GM19438 (cell line): ENCODE results near the gene BCAR1.
"Not testable (repeated sequence)": the region's sequence is repeated elsewhere in the genome, so short reads cannot be mapped to it uniquely, and the experiment has no call there.

ENCODE experiments used
- ATAC-seq: cut with Tn5 transposase; IDR thresholded peaks from one replicate; pipeline ENCODE4 v1.9.1; 2021; ENCODE audit warnings: low read depth; ENCODE audit not compliant: unreplicated experiment

The BCAR1 gene

GRCh38 chr16:75240633-75241032, 10.8 kb downstream of the BCAR1 start:
- not testable (repeated sequence) for ATAC-seq

GRCh38 chr16:75239542-75240122, 11.8 kb downstream of the BCAR1 start:
- ATAC-seq: no peak

- ATAC-seq: no peak
These were observed 12.4 kb downstream of the BCAR1 start for GRCh38 chr16:75238853-75239541.

- ATAC-seq: no peak
These were observed 13.1 kb downstream of the BCAR1 start for GRCh38 chr16:75238132-75238852.

- ATAC-seq: no peak
These were observed 13.9 kb downstream of the BCAR1 start for GRCh38 chr16:75237398-75238131.

GRCh38 chr16:75236736-75237397, 14.6 kb downstream of the BCAR1 start:
- ATAC-seq: no peak

- ATAC-seq: no peak
These were observed 15.2 kb downstream of the BCAR1 start for GRCh38 chr16:75236232-75236631.

- ATAC-seq: no peak
These were observed 15.7 kb downstream of the BCAR1 start for GRCh38 chr16:75235721-75236193.

- ATAC-seq: no peak
These were observed 16.3 kb downstream of the BCAR1 start for GRCh38 chr16:75234856-75235696.

GRCh38 chr16:75233611-75233938, 17.8 kb downstream of the BCAR1 start:
- no peak for ATAC-seq

- ATAC-seq: no peak
These were observed 19.9 kb downstream of the BCAR1 start for GRCh38 chr16:75231570-75231969.

GRCh38 chr16:75230471-75231110, 20.8 kb downstream of the BCAR1 start:
- ATAC-seq: no peak

GRCh38 chr16:75229172-75230031, 22.0 kb downstream of the BCAR1 start:
- ATAC-seq: no peak

- no peak for ATAC-seq
These were observed 23.1 kb downstream of the BCAR1 start for GRCh38 chr16:75228143-75228976.

- no peak for ATAC-seq
These were observed 23.9 kb downstream of the BCAR1 start for GRCh38 chr16:75227361-75228142.

- no peak for ATAC-seq
These were observed 24.7 kb downstream of the BCAR1 start for GRCh38 chr16:75226550-75227360.
